HEK293 (cell line): Measurements from ENCODE around the gene IL1RL2.

Experiments used
- CTCF ChIA-PET: fragments of 350-600 bp; formaldehyde crosslinking; extraction: SDS; loops from one replicate; lab custom pipeline; 2021; ENCODE audit warnings: antibody characterized with exemption; lab: Yijun Ruan, JAX
- POLR2A ChIA-PET: fragments of 300-600 bp; formaldehyde crosslinking; extraction: SDS; loops from one replicate; lab custom pipeline; 2020; ENCODE audit warnings: antibody characterized with exemption, inconsistent platforms; lab: Yijun Ruan, JAX
- H3K27ac ChIP-seq: fragments of 200-500 bp; sonication (Bioruptor generic); 2 replicates; pipeline ENCODE4 v1.5.1; 2014; ENCODE audit warnings: low read depth, low read length, control low read depth, inconsistent platforms; ENCODE audit errors: extremely low read depth
- H3K36me3 ChIP-seq, 2 experiments: fragments of 200-500 bp in 1 of 2; sonication (Bioruptor generic) in 1 of 2; 1 replicate in 1 of 2; 2 replicates in 1 of 2; pipeline ENCODE4 v1.5.1; 2014 to 2017; ENCODE audit warnings: inconsistent platforms in 2 of 2, low read length in 2 of 2; ENCODE audit not compliant: control insufficient read depth in 2 of 2, insufficient read depth in 1 of 2
- H3K4me1 ChIP-seq: fragments of 200-500 bp; sonication (Bioruptor generic); 2 replicates; pipeline ENCODE4 v1.5.1; 2014; ENCODE audit warnings: mild to moderate bottlenecking, low read length, inconsistent platforms; ENCODE audit not compliant: control insufficient read depth, insufficient read depth
- H3K4me3 ChIP-seq: 2 replicates; pipeline ENCODE4 v1.5.1; 2011; ENCODE audit warnings: low read depth, mild to moderate bottlenecking, control low read depth, low read length, moderate library complexity
- H3K9me3 ChIP-seq: fragments of 200-500 bp; sonication (Bioruptor generic); 2 replicates; pipeline ENCODE4 v1.5.1; 2014; ENCODE audit warnings: low read depth, low read length, inconsistent platforms; ENCODE audit not compliant: control insufficient read depth, insufficient read depth
- GLIS1 ChIP-seq: fragments of 450-650 bp; formaldehyde crosslinking; IDR thresholded peaks from 2 replicates; pipeline ENCODE4 v1.5.1; 2016; ENCODE audit warnings: missing biosample characterization, missing genetic modification characterization
- HOXC10 ChIP-seq: sonication (generic); formaldehyde crosslinking; IDR thresholded peaks from 2 replicates; pipeline ENCODE4 v1.8.1; 2023; ENCODE audit warnings: mild to moderate bottlenecking, missing genetic modification reagents
- KLF10 ChIP-seq: fragments of 450-650 bp; IDR thresholded peaks from 2 replicates; pipeline ENCODE4 v1.5.1; 2018; ENCODE audit warnings: missing biosample characterization, mild to moderate bottlenecking, missing genetic modification characterization
- KLF9 ChIP-seq: fragments of 450-650 bp; formaldehyde crosslinking; IDR thresholded peaks from 2 replicates; pipeline ENCODE4 v1.5.1; 2016; ENCODE audit warnings: missing biosample characterization, missing genetic modification characterization, low read depth
- MYNN ChIP-seq: fragments of 450-650 bp; formaldehyde crosslinking; IDR thresholded peaks from 2 replicates; pipeline ENCODE4 v1.5.1; 2016; ENCODE audit warnings: missing biosample characterization, missing genetic modification characterization, borderline replicate concordance
- PRDM4 ChIP-seq: fragments of 450-650 bp; formaldehyde crosslinking; IDR thresholded peaks from 2 replicates; pipeline ENCODE4 v1.5.1; 2017; ENCODE audit warnings: missing biosample characterization, missing genetic modification characterization
- SALL2 ChIP-seq: fragments of 450-650 bp; formaldehyde crosslinking; IDR thresholded peaks from 2 replicates; pipeline ENCODE4 v1.5.0; 2017; ENCODE audit warnings: missing biosample characterization, mild to moderate bottlenecking, missing genetic modification characterization, borderline replicate concordance
- ZFHX2 ChIP-seq: fragments of 450-650 bp; formaldehyde crosslinking; conservative IDR thresholded peaks from 2 replicates; pipeline ENCODE4 v1.5.1; 2016; ENCODE audit warnings: missing biosample characterization, missing genetic modification characterization
- ZFP69B ChIP-seq: fragments of 450-650 bp; formaldehyde crosslinking; IDR thresholded peaks from 2 replicates; pipeline ENCODE4 v1.5.1; 2016; ENCODE audit warnings: missing biosample characterization, missing genetic modification characterization
- ZNF133 ChIP-seq: fragments of 450-650 bp; formaldehyde crosslinking; IDR thresholded peaks from 2 replicates; pipeline ENCODE4 v1.5.1; 2016; ENCODE audit warnings: missing biosample characterization, missing genetic modification characterization
- ZNF138 ChIP-seq: fragments of 450-650 bp; formaldehyde crosslinking; IDR thresholded peaks from 2 replicates; pipeline ENCODE4 v1.5.1; 2016; ENCODE audit warnings: missing biosample characterization, missing genetic modification characterization, borderline replicate concordance
- ZNF184 ChIP-seq: fragments of 450-650 bp; IDR thresholded peaks from 2 replicates; pipeline ENCODE4 v1.5.1; 2018; ENCODE audit warnings: missing biosample characterization, mild to moderate bottlenecking, missing genetic modification characterization
- ZNF223 ChIP-seq: fragments of 450-650 bp; formaldehyde crosslinking; IDR thresholded peaks from 2 replicates; pipeline ENCODE4 v1.5.1; 2016; ENCODE audit warnings: missing biosample characterization, missing genetic modification characterization
- ZNF302 ChIP-seq: fragments of 450-650 bp; formaldehyde crosslinking; IDR thresholded peaks from 2 replicates; pipeline ENCODE4 v1.5.1; 2016; ENCODE audit warnings: missing biosample characterization, missing genetic modification characterization, low read depth
- ZNF311 ChIP-seq: fragments of 450-650 bp; formaldehyde crosslinking; IDR thresholded peaks from 2 replicates; pipeline ENCODE4 v1.5.1; 2017; ENCODE audit warnings: missing biosample characterization, missing genetic modification characterization, borderline replicate concordance
- ZNF416 ChIP-seq: fragments of 450-650 bp; formaldehyde crosslinking; IDR thresholded peaks from 2 replicates; pipeline ENCODE4 v1.5.1; 2016; ENCODE audit warnings: missing biosample characterization, missing genetic modification characterization
- ZNF518A ChIP-seq: fragments of 450-650 bp; formaldehyde crosslinking; conservative IDR thresholded peaks from 2 replicates; pipeline ENCODE4 v1.5.1; 2016; ENCODE audit warnings: low read depth, missing biosample characterization, missing genetic modification characterization
- ZNF561 ChIP-seq: fragments of 450-650 bp; IDR thresholded peaks from 2 replicates; pipeline ENCODE4 v1.5.1; 2018; ENCODE audit warnings: missing biosample characterization, missing genetic modification characterization, borderline replicate concordance
- ZNF624 ChIP-seq: fragments of 450-650 bp; formaldehyde crosslinking; IDR thresholded peaks from 2 replicates; pipeline ENCODE4 v1.5.1; 2017; ENCODE audit warnings: missing biosample characterization, missing genetic modification characterization
- ZNF664 ChIP-seq: fragments of 450-650 bp; formaldehyde crosslinking; IDR thresholded peaks from 2 replicates; pipeline ENCODE4 v1.5.1; 2016; ENCODE audit warnings: missing biosample characterization, missing genetic modification characterization
- ZNF677 ChIP-seq: fragments of 450-650 bp; IDR thresholded peaks from 2 replicates; pipeline ENCODE4 v1.5.0; 2018; ENCODE audit warnings: missing biosample characterization, mild to moderate bottlenecking, missing genetic modification characterization, moderate library complexity
- ZNF707 ChIP-seq: fragments of 450-650 bp; formaldehyde crosslinking; IDR thresholded peaks from 2 replicates; pipeline ENCODE4 v1.5.1; 2016; ENCODE audit warnings: missing biosample characterization, missing genetic modification characterization
- ZNF830 ChIP-seq: fragments of 450-650 bp; IDR thresholded peaks from 2 replicates; pipeline ENCODE4 v1.5.0; 2018; ENCODE audit warnings: missing biosample characterization, missing genetic modification characterization, low read depth, mild to moderate bottlenecking, moderate library complexity

The IL1RL2 gene

GRCh38 chr2:102256276-102256675, 69.5 kb downstream of the IL1RL2 start:
- no peak overlapping the region for H3K4me3 ChIP-seq
- no peaks in the 10 kb centered on the region for H3K4me1 ChIP-seq
- TF ChIP-seq ZNF133, result no peak
- no peak for TF ChIP-seq ZNF830 (tag by site-specific recombination)
- TF ChIP-seq, all 188 proteins: peak for 0
- POLR2A ChIA-PET, result no interaction called here
- Histone ChIP-seq H3K9me3 (no peaks in the 10 kb centered on the region), H3K36me3 (no peaks in the 10 kb centered on the region), H3K27ac (no peak overlapping the region)
- CTCF ChIA-PET, result interaction anchor here (1.4 kb wide), 1 partner anchor 100 kb away, joined by 4 read pairs; the partner anchor contains the start of gene IL18R1

GRCh38 chr2:102256874-102257462, 70.1 kb downstream of the IL1RL2 start:
- H3K36me3 ChIP-seq, result no peaks in the 10 kb centered on the region
- H3K27ac ChIP-seq, result no peak overlapping the region
- ChIA-PET POLR2A (no interaction called here), CTCF (interaction anchor here (0.6 to 1.4 kb wide), 2 partner anchors 99 to 140 kb away, joined by 3 to 4 read pairs; partner anchors contain the start of gene IL18R1)
- H3K4me3 ChIP-seq, result no peak overlapping the region
- no peak for TF ChIP-seq ZNF302 (tag by site-specific recombination)
- TF ChIP-seq ZNF624 (tag by site-specific recombination), result no peak
- TF ChIP-seq PRDM4, result no peak
- TF ChIP-seq ZFHX2 (tag by site-specific recombination), result no peak
- TF ChIP-seq ZNF416 (tag by site-specific recombination), result no peak
- no peaks in the 10 kb centered on the region for H3K9me3 ChIP-seq
- no peaks in the 10 kb centered on the region for H3K4me1 ChIP-seq

- Histone ChIP-seq H3K4me3 (no peak overlapping the region), H3K4me1 (no peaks in the 10 kb centered on the region), H3K36me3 (no peaks in the 10 kb centered on the region), H3K27ac (no peak overlapping the region), H3K9me3 (no peaks in the 10 kb centered on the region)
- ChIA-PET CTCF (interaction anchor here (0.7 kb wide), 1 partner anchor 150 kb away, joined by 3 read pairs; no protein-coding TSS in a partner anchor), POLR2A (no interaction called here)
- TF ChIP-seq ZNF664 (tag by site-specific recombination) (no peak), ZNF184 (tag by site-specific recombination) (no peak), GLIS1 (no peak), SALL2 (tag by site-specific recombination) (no peak), ZNF302 (tag by site-specific recombination) (no peak), KLF10 (tag by site-specific recombination) (no peak), KLF9 (tag by site-specific recombination) (no peak), ZNF518A (tag by site-specific recombination) (no peak), ZNF561 (tag by site-specific recombination) (no peak), ZNF223 (no peak), ZNF311 (tag by site-specific recombination) (no peak), MYNN (tag by site-specific recombination) (no peak), HOXC10 (CRISPR knock-in tag) (no peak), ZFP69B (tag by site-specific recombination) (no peak), ZNF707 (tag by site-specific recombination) (no peak), ZNF677 (tag by site-specific recombination) (no peak), ZNF138 (tag by site-specific recombination) (no peak)
These were observed 71.2 kb downstream of the IL1RL2 start for GRCh38 chr2:102258025-102258385.
